Subcutaneous adipose tissue (tissue), 4 donors: ENCODE results near the gene TMEM222. TPM values are rescaled to one million over a fixed set of nuclear protein-coding genes. Genes with fewer than 3 reads are reported as not detected.

ENCODE experiments used
- total RNA-seq, 4 donors: library from RNA; depleted of rRNA; stranded (reverse); fragments of >200 nt; gene quantifications; one replicate each; pipeline ENCODE4 v1.1.0, GENCODE V29; 2016
- TF ChIP-seq, protein P1 (sequence below): fragments of 450-650 bp; IDR thresholded peaks from one replicate; pipeline ENCODE4 v1.5.1; 2016; ENCODE audit warnings: low read depth, mild to moderate bottlenecking, control low read depth, antibody characterized with exemption, moderate library complexity

The TMEM222 gene
- total RNA-seq, 4 donors from 2014 or later = 15.9 to 23.7 (median 18.9) TPM

DNA sequence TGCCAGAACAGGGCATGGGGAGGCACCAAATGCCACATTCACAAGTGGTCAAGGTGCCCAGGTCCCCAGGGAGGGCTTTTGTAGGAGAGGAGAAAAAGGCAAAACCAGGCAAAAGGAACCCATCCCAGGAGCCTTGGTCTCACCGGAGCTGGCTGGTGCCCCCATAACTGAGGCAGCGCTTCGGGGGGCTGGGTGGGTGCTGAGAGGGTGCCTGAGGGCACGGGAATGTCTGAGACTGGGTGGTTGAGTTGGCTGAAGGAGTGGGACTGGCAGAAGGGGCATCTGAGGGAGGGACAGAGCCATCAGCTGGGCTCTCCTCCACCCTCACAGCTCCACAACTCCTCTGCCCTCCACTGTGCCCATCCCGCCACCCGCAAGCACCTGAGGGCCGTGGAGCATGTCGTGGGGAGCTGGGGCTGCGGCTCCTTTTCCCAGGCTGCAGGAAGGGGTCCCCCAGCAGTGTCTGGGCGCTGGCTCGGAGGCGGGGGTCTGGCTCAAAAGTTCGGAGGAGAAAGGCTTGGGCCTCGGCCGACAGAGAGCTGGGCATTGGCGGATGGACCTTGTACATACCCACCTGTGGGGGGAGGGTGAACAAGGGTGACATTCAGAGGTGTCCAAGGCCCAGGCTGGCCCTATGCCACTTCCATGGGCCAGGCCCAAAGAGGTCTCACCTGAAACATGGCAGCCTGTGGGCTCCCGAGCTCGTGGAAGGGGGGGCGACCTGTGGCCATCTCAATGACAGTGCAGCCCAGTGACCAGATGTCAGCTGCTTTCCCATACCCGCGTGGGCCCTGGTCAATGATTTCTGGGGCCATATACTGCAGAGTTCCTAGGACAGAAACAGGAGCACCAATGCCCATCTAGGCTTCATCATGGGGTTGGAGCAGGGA is 36.3 kb downstream of the TMEM222 start:
- TF ChIP-seq, protein P1, sequence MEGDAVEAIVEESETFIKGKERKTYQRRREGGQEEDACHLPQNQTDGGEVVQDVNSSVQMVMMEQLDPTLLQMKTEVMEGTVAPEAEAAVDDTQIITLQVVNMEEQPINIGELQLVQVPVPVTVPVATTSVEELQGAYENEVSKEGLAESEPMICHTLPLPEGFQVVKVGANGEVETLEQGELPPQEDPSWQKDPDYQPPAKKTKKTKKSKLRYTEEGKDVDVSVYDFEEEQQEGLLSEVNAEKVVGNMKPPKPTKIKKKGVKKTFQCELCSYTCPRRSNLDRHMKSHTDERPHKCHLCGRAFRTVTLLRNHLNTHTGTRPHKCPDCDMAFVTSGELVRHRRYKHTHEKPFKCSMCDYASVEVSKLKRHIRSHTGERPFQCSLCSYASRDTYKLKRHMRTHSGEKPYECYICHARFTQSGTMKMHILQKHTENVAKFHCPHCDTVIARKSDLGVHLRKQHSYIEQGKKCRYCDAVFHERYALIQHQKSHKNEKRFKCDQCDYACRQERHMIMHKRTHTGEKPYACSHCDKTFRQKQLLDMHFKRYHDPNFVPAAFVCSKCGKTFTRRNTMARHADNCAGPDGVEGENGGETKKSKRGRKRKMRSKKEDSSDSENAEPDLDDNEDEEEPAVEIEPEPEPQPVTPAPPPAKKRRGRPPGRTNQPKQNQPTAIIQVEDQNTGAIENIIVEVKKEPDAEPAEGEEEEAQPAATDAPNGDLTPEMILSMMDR = no peak

DNA sequence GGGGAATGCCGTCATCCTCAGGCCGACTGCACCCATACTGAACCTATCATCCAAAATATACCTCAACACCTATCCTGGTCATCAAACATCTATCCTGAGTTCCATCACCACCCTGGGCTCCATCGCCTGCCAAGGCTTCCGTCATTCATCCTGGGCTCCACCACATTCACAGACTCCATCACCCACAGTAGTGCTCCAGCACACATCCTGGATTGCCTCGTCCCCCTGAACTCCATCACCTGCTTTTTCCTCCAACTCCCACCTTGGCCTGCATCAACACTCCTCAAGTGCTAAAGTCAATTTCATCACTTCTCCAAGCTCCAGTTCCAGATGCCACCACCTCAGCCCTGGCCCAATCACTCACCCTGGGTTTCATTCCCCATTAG is 37.0 kb downstream of the TMEM222 start:
- TF ChIP-seq, protein P1 = no peak

DNA sequence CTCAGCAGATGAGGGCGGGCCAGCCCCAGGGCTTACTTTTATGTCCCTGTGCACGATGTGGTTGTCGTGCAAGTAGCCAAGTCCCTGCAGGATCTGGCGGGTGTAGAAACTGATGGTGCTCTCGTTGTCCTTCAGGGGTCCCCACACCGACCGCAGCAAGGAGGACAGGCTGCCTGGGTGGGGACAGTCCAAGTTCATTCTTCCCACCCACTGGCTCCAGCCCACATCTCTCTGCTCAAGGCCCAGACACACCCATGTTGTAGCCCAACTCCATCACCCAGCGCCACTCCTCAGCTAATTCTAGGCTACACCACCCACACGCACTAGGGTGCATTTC is 37.8 kb downstream of the TMEM222 start:
- TF ChIP-seq, protein P1 = no peak

DNA sequence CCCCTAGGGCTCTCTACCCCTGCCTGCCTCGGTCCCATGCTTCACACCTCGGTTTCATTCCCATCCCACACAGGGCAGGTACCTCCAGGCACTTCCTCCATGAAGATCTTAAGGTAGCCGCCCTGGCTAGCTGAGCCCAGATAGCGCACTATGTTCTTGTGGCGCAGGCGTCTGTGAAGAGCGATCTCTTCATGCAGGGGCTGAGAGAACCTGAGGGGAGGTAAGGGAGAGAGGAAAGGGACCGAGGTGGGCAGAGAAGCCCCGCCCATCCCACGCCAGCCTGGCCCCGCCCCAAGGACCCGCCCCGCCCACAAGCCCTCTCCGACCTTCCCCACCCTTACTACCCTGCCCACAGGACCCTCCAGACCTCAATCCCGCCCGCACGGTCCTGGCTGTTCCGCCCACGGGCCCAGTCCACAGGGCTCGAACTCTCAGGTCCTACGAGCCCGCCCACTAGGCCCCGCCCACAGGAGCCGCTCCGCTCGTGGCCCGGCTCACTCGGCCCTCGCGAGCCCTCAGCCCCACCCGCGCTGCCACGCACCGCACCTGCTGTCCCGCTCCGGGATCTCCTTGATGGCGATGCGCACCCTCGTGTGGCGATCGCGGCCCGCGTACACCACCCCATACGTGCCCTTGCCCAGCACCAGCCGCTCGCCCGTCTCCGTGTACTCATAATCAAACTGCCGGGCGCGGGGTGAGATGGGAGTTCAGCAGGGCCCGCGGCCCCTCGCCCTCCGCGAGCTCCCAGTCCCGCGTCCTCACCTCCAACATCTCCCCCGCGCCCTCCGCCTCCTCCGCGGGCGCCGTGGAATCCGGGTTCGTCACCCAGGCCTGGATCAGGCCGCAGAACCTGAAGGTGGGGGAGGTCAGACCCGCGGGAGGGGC is 38.4 kb downstream of the TMEM222 start:
- TF ChIP-seq, protein P1 = no peak

DNA sequence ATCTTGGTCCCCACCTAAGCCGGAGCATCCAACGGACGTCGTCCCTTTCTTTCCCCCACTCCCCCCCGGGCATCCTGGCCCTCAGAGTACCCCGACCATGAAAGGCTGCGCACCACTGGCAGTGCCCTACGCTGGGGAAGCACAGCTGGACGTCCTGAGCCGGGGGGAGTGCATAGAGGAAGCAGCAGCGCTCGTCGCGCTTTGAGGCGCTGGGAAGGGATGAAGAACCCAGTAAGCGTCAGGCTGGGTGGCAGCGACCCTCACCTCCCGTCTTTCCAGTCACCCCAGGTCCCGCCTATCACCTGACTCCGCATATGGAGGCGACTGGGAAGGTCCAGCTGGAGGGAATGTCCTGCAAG is 39.1 kb downstream of the TMEM222 start:
- TF ChIP-seq, protein P1 = no peak

DNA sequence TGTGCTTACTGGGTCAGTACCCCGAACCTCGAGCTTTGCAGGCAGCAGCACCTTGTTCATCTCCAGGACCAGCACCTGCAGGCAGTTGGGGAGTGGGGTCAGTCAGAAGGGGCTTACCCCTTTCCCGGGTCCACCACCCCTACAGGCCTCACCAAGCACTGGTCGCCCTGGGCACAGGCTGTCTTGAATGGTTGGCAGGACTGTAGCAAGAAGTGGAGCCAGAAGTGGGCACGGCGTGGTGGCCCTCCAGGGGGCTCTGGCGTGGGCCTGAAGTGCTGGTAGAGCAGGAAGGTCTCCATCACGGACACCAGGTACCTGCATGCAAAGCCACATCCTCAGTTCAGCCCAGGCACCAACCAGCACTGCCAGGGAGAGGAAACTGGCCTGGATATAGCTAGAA is 39.6 kb downstream of the TMEM222 start:
- TF ChIP-seq, protein P1 = no peak
